Bronchial epithelial cell (primary cell): ENCODE data around the gene SLC35E2B. TPM values are rescaled to one million over a fixed set of nuclear protein-coding genes. Genes with fewer than 3 reads are reported as not detected.
A peak's percentile ranks its signal among the peaks of the same experiment; 100 is the strongest.
"Not testable (repeated sequence)": the region's sequence is repeated elsewhere in the genome, so short reads cannot be mapped to it uniquely, and the experiment has no call there.

ENCODE experiments used
- DNase-seq: peaks from one replicate; pipeline ENCODE4 v3.0.0-alpha.2; 2010; ENCODE audit warnings: low read depth
- FAIRE-seq: peaks from 2 replicates; lab custom pipeline; 2011; peaks lifted over from hg19 to GRCh38; lab: Jason Lieb, UNC
- H3K27me3 ChIP-seq: 2 replicates; pipeline ENCODE4 v1.5.1; 2011; ENCODE audit warnings: low read length; ENCODE audit not compliant: control insufficient read depth, insufficient read depth
- H3K36me3 ChIP-seq: 2 replicates; pipeline ENCODE4 v1.5.1; 2011; ENCODE audit warnings: low read length; ENCODE audit not compliant: control insufficient read depth, insufficient read depth
- H3K4me3 ChIP-seq: 2 replicates; pipeline ENCODE4 v1.5.1; 2011; ENCODE audit warnings: mild to moderate bottlenecking, low read depth, low read length, control low read depth
- CTCF ChIP-seq: IDR thresholded peaks from 2 replicates; pipeline ENCODE4 v1.5.1; 2011; ENCODE audit warnings: mild to moderate bottlenecking, moderate library complexity, low read length, control low read depth, inconsistent platforms; ENCODE audit not compliant: insufficient read depth, severe bottlenecking
- total RNA-seq: library from RNA; depleted of rRNA; stranded (reverse); fragments of >200 nt; gene quantifications from 2 replicates; pipeline ENCODE4 v1.2.1, GENCODE V29; 2014

The SLC35E2B gene
- total RNA-seq, 1 donor from 2014 or later: 14.0 TPM

- FAIRE-seq (no peak), DNase-seq (no peak)
- Histone ChIP-seq H3K27me3 (no peaks in the 10 kb centered on the region), H3K4me3 (no peak overlapping the region), H3K36me3 (peaks cover 14% of the 10 kb centered on the region)
- TF ChIP-seq CTCF: no peak
These were observed 27.4 kb downstream of the SLC35E2B start for GRCh38 chr1:1664941-1665814.

GRCh38 chr1:1664318-1664717 is 28.3 kb downstream of the SLC35E2B start:
- H3K36me3 ChIP-seq: peaks cover 11% of the 10 kb centered on the region
- H3K27me3 ChIP-seq, H3K4me3 ChIP-seq, DNase-seq, FAIRE-seq: not testable (repeated sequence)

GRCh38 chr1:1662830-1663560 is 29.6 kb downstream of the SLC35E2B start:
- not testable (repeated sequence) for FAIRE-seq

GRCh38 chr1:1662392-1662791 is 30.2 kb downstream of the SLC35E2B start:
- not testable (repeated sequence) for FAIRE-seq

More at GRCh38 chr1:1662830-1663560, 29.6 kb downstream of the SLC35E2B start:
- not testable (repeated sequence) for H3K27me3 ChIP-seq, H3K4me3 ChIP-seq, H3K36me3 ChIP-seq, DNase-seq

GRCh38 chr1:1658583-1659549 is 33.7 kb downstream of the SLC35E2B start, which contains the start of gene CDK11B:
Gene CDK11B (minus strand): TSS chr1:1659004. CDS start chr1:1657485, 1,519 bp downstream.
- H3K36me3 ChIP-seq, FAIRE-seq, H3K27me3 ChIP-seq: not testable (repeated sequence)
- peak within 1 kb of the TSS; percentile 50 for H3K4me3 ChIP-seq
- peak; percentile 86 for DNase-seq
- peak; percentile 20 for TF ChIP-seq CTCF

More at GRCh38 chr1:1662392-1662791, 30.2 kb downstream of the SLC35E2B start:
- H3K36me3 ChIP-seq, H3K4me3 ChIP-seq, DNase-seq, H3K27me3 ChIP-seq: not testable (repeated sequence)

GRCh38 chr1:1648265-1648664 is 44.3 kb downstream of the SLC35E2B start:
- not testable (repeated sequence) for DNase-seq, H3K4me3 ChIP-seq, H3K27me3 ChIP-seq
- peaks cover 14% of the 10 kb centered on the region for H3K36me3 ChIP-seq
- peak; percentile 91 for FAIRE-seq

GRCh38 chr1:1647567-1648241 is 44.9 kb downstream of the SLC35E2B start:
- H3K4me3 ChIP-seq, H3K27me3 ChIP-seq, DNase-seq: not testable (repeated sequence)
- FAIRE-seq: peak; percentile 82
- peaks cover 14% of the 10 kb centered on the region for H3K36me3 ChIP-seq

- not testable (repeated sequence) for DNase-seq, H3K27me3 ChIP-seq, H3K36me3 ChIP-seq, H3K4me3 ChIP-seq, FAIRE-seq
These were observed 46.3 kb downstream of the SLC35E2B start for GRCh38 chr1:1646326-1646725.

GRCh38 chr1:1640711-1641461 is 51.7 kb downstream of the SLC35E2B start:
- not testable (repeated sequence) for H3K36me3 ChIP-seq, FAIRE-seq, H3K4me3 ChIP-seq, H3K27me3 ChIP-seq, DNase-seq

GRCh38 chr1:1640081-1640480 is 52.5 kb downstream of the SLC35E2B start:
- not testable (repeated sequence) for H3K36me3 ChIP-seq, FAIRE-seq, H3K4me3 ChIP-seq, DNase-seq, H3K27me3 ChIP-seq
